HepG2 (cell line): ENCODE measurements around the gene PLXNB2. TPM values are rescaled to one million over a fixed set of nuclear protein-coding genes. Genes with fewer than 3 reads are reported as not detected.

Experiments used
- CCDC6 ChIP-seq: sonication (generic); formaldehyde crosslinking; IDR thresholded peaks from 2 replicates; pipeline ENCODE4 v1.8.1; 2022; ENCODE audit warnings: mild to moderate bottlenecking, missing genetic modification reagents, moderate library complexity
- CHCHD3 ChIP-seq: sonication (generic); formaldehyde crosslinking; IDR thresholded peaks from 2 replicates; pipeline ENCODE4 v1.8.0; 2022; ENCODE audit warnings: mild to moderate bottlenecking, missing genetic modification reagents, moderate library complexity
- CREM ChIP-seq, 2 experiments: sonication (generic) in 1 of 2; formaldehyde crosslinking in 1 of 2; IDR thresholded peaks; 2 replicates each; pipeline versions ENCODE4 v1.4.0 to v1.6.1; 2016 to 2020; ENCODE audit warnings: antibody characterized with exemption in 1 of 2, mild to moderate bottlenecking in 1 of 2, missing genetic modification reagents in 1 of 2
- FOXA1 ChIP-seq, 2 experiments: fragments of 450-650 bp in 1 of 2; sonication (generic) in 1 of 2; formaldehyde crosslinking in 1 of 2; IDR thresholded peaks; 2 replicates each; pipeline versions ENCODE4 v1.4.0 to v1.6.1; 2016 to 2020; ENCODE audit warnings: missing genetic modification reagents in 1 of 2
- HNF4A ChIP-seq: sonication (generic); formaldehyde crosslinking; IDR thresholded peaks from 2 replicates; pipeline ENCODE4 v1.4.0; 2020; ENCODE audit warnings: missing genetic modification reagents
- JDP2 ChIP-seq: sonication (generic); formaldehyde crosslinking; IDR thresholded peaks from 2 replicates; pipeline ENCODE4 v1.8.1; 2022; ENCODE audit warnings: missing genetic modification reagents, borderline replicate concordance
- KDM5A ChIP-seq: fragments of 200-600 bp; sonication (generic); IDR thresholded peaks from 2 replicates; pipeline ENCODE4 v1.7.0; 2018; ENCODE audit warnings: antibody characterized with exemption, mild to moderate bottlenecking, low read length, borderline replicate concordance
- KLF15 ChIP-seq: sonication (generic); formaldehyde crosslinking; IDR thresholded peaks from 2 replicates; pipeline ENCODE4 v1.8.1; 2023; ENCODE audit warnings: borderline replicate concordance, mild to moderate bottlenecking, inconsistent platforms, missing genetic modification reagents, mixed read lengths
- MAF1 ChIP-seq: sonication (generic); formaldehyde crosslinking; IDR thresholded peaks from 2 replicates; pipeline ENCODE4 v1.5.0; 2020; ENCODE audit warnings: missing genetic modification reagents, borderline replicate concordance
- MXD4 ChIP-seq: IDR thresholded peaks from 2 replicates; pipeline ENCODE4 v1.6.1; 2016; ENCODE audit warnings: mild to moderate bottlenecking, missing biosample characterization, missing genetic modification reagents
- RBAK ChIP-seq: sonication (generic); formaldehyde crosslinking; IDR thresholded peaks from 2 replicates; pipeline ENCODE4 v1.5.1; 2020; ENCODE audit warnings: mild to moderate bottlenecking, missing genetic modification reagents
- RBM22 ChIP-seq: fragments of 200-400 bp; formaldehyde crosslinking; optimal IDR thresholded peaks from 2 replicates; pipeline ENCODE3; 2017; ENCODE audit warnings: mild to moderate bottlenecking, low read length, moderate library complexity
- RFX1 ChIP-seq: fragments of 450-650 bp; IDR thresholded peaks from 2 replicates; pipeline ENCODE4 v1.6.1; 2017
- SRSF9 ChIP-seq: fragments of 200-400 bp; formaldehyde crosslinking; IDR thresholded peaks from 2 replicates; pipeline ENCODE4 v1.6.1; 2018; ENCODE audit warnings: borderline replicate concordance, mild to moderate bottlenecking, low read depth, low read length; ENCODE audit not compliant: insufficient read depth, poor library complexity, severe bottlenecking
- WIZ ChIP-seq: sonication (generic); formaldehyde crosslinking; IDR thresholded peaks from 2 replicates; pipeline ENCODE4 v1.5.1; 2020; ENCODE audit warnings: mild to moderate bottlenecking, missing genetic modification reagents
- ZFP36 ChIP-seq: fragments of 150-350 bp; IDR thresholded peaks from 2 replicates; pipeline ENCODE4 v1.6.1; 2018; ENCODE audit warnings: borderline replicate concordance, low read length, low read depth; ENCODE audit not compliant: partially characterized antibody
- ZMYM4 ChIP-seq: sonication (generic); formaldehyde crosslinking; IDR thresholded peaks from 2 replicates; pipeline ENCODE4 v1.8.1; 2023; ENCODE audit warnings: mild to moderate bottlenecking, missing genetic modification reagents
- ZNF773 ChIP-seq: sonication (generic); formaldehyde crosslinking; IDR thresholded peaks from 2 replicates; pipeline ENCODE4 v1.4.0; 2020; ENCODE audit warnings: missing genetic modification reagents, borderline replicate concordance
- ZNF776 ChIP-seq: sonication (generic); formaldehyde crosslinking; IDR thresholded peaks from 2 replicates; pipeline ENCODE4 v1.4.0; 2020; ENCODE audit warnings: mild to moderate bottlenecking, missing genetic modification reagents
- ZNF839 ChIP-seq: sonication (generic); formaldehyde crosslinking; IDR thresholded peaks from 2 replicates; pipeline ENCODE4 v1.4.0; 2020; ENCODE audit warnings: missing genetic modification reagents, mild to moderate bottlenecking, borderline replicate concordance
- polyA plus RNA-seq, 8 experiments: library from polyadenylated mRNA; depleted of rRNA in 3 of 8; stranded (reverse) in 7 of 8; unstranded in 1 of 8; fragments of >200 nt; fragmentation: Illumina TruSeq in 4 of 8; extraction: Trizol in 4 of 8; gene quantifications; 2 replicates each; pipeline versions ENCODE4 v1.2.1 to v1.2.3, GENCODE V29; 2011 to 2016; ENCODE audit warnings: low read depth in 4 of 8, missing spikeins in 1 of 8, mixed read lengths in 1 of 8; ENCODE audit not compliant: insufficient read depth in 1 of 8
- total RNA-seq, 5 experiments: library from RNA; depleted of rRNA; stranded (reverse); fragments of >200 nt; fragmentation: Illumina TruSeq; extraction: Trizol; gene quantifications; 2 replicates each; pipeline ENCODE4 v1.2.3, GENCODE V29; 2016; ENCODE audit warnings: low read depth in 1 of 5
- TF ChIP-seq, protein P1 (sequence below): IDR thresholded peaks from 2 replicates; pipeline ENCODE4 v1.6.1; 2016; ENCODE audit warnings: missing compliant biosample characterization, missing genetic modification reagents, borderline replicate concordance
- TF ChIP-seq, protein P2 (sequence below): sonication (generic); formaldehyde crosslinking; IDR thresholded peaks from 2 replicates; pipeline ENCODE4; 2020; ENCODE audit warnings: missing genetic modification reagents, mild to moderate bottlenecking, borderline replicate concordance
- TF ChIP-seq, protein P3 (sequence below): IDR thresholded peaks from 2 replicates; pipeline ENCODE4 v1.6.1; 2016; ENCODE audit warnings: missing genetic modification reagents, missing compliant biosample characterization
- TF ChIP-seq, protein P4 (sequence below): sonication (generic); formaldehyde crosslinking; IDR thresholded peaks from 2 replicates; pipeline ENCODE4 v1.5.0; 2020; ENCODE audit warnings: missing genetic modification reagents

The PLXNB2 gene
- total and polyA plus RNA-seq, 2 of the 13 experiments (the other 11 are each of a cell fraction or from before 2014, with no cell fraction given) = 32.6 to 68.9 TPM

DNA sequence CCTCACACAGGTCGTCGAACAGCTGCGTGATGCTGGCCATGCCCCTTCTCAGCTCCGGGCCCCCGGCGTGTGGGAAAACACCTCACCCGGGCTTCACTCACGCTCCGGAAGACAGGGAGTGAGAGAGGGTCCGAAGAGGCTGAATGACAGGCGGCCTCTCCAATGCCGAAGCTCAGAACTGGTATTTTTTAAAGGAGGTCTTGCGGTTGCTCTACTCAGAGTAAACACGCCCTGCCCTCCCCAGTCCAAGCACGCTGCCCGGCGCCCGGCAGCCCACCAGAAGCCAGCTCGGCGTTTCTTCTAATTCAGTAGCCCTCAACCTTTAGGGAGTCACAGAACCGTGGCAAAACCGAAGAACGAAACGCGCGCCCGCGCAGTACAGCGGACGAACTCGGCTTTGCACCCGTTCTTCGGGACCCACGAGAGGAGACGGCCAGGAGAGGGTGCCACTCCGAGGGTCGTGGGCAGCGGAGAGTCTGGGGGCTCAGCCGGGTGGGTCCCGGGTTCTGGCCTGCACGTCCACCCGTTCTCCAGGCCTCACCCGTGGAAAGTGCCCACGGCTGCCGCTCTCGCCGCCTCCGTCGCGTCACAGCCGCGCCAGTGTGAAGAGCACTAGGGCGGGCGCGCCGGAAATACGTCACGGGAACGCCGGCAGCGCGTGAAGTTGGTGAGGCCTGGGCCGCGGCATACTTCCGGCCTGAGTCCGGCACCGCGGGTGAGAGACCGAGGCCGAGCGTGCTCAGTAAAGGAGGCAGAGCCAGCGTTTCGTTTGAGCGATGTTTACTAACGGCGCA, 62.8 kb downstream of the PLXNB2 start, which contains the start of gene TUBGCP6 (continued):
- TF ChIP-seq FOXA1 (IDR thresholded peaks at IDR 0.05) (no peak), FOXA1 (CRISPR knock-in tag; IDR thresholded peaks at IDR 0.05) (peak; percentile 67), CREM (IDR thresholded peaks at IDR 0.05) (peak; percentile 99), CREM (CRISPR knock-in tag; IDR thresholded peaks at IDR 0.05) (peak; percentile 97), ZMYM4 (CRISPR knock-in tag) (peak; percentile 69; the same call in 1 of the 2 replicates), CHCHD3 (CRISPR knock-in tag) (peak; percentile 62; the same call in 1 of the 2 replicates), MXD4 (CRISPR knock-in tag) (peak; percentile 69), KDM5A (peak; percentile 96), ZNF776 (peak; percentile 36; the same call in 1 of the 2 replicates), ZNF773 (peak; percentile 39; the same call in 1 of the 2 replicates), CCDC6 (CRISPR knock-in tag) (no peak; the same call in 1 of the 2 replicates), RBM22 (peak; percentile 76), KLF15 (CRISPR knock-in tag) (no peak), MAF1 (CRISPR knock-in tag) (no peak; the same call in 1 of the 2 replicates), RBAK (no peak), HNF4A (peak; percentile 48; the same call in 1 of the 2 replicates), RFX1 (no peak), WIZ (CRISPR knock-in tag) (no peak; the same call in 1 of the 2 replicates), SRSF9 (no peak), JDP2 (CRISPR knock-in tag) (no peak), ZFP36 (no peak), ZNF839 (CRISPR knock-in tag) (0 out of 2 replicates have a peak, but pooled peaks have one; percentile 59)
- TF ChIP-seq, protein P1, sequence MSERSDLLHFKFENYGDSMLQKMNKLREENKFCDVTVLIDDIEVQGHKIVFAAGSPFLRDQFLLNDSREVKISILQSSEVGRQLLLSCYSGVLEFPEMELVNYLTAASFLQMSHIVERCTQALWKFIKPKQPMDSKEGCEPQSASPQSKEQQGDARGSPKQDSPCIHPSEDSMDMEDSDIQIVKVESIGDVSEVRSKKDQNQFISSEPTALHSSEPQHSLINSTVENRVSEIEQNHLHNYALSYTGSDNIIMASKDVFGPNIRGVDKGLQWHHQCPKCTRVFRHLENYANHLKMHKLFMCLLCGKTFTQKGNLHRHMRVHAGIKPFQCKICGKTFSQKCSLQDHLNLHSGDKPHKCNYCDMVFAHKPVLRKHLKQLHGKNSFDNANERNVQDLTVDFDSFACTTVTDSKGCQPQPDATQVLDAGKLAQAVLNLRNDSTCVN (CRISPR knock-in tag) = no peak
- TF ChIP-seq, protein P2, sequence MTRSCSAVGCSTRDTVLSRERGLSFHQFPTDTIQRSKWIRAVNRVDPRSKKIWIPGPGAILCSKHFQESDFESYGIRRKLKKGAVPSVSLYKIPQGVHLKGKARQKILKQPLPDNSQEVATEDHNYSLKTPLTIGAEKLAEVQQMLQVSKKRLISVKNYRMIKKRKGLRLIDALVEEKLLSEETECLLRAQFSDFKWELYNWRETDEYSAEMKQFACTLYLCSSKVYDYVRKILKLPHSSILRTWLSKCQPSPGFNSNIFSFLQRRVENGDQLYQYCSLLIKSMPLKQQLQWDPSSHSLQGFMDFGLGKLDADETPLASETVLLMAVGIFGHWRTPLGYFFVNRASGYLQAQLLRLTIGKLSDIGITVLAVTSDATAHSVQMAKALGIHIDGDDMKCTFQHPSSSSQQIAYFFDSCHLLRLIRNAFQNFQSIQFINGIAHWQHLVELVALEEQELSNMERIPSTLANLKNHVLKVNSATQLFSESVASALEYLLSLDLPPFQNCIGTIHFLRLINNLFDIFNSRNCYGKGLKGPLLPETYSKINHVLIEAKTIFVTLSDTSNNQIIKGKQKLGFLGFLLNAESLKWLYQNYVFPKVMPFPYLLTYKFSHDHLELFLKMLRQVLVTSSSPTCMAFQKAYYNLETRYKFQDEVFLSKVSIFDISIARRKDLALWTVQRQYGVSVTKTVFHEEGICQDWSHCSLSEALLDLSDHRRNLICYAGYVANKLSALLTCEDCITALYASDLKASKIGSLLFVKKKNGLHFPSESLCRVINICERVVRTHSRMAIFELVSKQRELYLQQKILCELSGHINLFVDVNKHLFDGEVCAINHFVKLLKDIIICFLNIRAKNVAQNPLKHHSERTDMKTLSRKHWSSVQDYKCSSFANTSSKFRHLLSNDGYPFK (CRISPR knock-in tag) = peak; percentile 86
- TF ChIP-seq, protein P3, sequence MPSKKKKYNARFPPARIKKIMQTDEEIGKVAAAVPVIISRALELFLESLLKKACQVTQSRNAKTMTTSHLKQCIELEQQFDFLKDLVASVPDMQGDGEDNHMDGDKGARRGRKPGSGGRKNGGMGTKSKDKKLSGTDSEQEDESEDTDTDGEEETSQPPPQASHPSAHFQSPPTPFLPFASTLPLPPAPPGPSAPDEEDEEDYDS = peak; percentile 49; the same call in 1 of the 2 replicates
- TF ChIP-seq, protein P4, sequence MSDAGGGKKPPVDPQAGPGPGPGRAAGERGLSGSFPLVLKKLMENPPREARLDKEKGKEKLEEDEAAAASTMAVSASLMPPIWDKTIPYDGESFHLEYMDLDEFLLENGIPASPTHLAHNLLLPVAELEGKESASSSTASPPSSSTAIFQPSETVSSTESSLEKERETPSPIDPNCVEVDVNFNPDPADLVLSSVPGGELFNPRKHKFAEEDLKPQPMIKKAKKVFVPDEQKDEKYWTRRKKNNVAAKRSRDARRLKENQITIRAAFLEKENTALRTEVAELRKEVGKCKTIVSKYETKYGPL (CRISPR knock-in tag) = no peak
